T-helper 1 cell treated with Interleukin-12 subunit alpha and Interleukin-12 subunit beta and Interleukin-4 antibody, amounts not matched to agents 30 μg/mL and 1 μg/mL, for 36 hours (primary cell): ENCODE measurements around the gene STAMBPL1.
"Not testable (repeated sequence)": the region's sequence is repeated elsewhere in the genome, so short reads cannot be mapped to it uniquely, and the experiment has no call there.

Experiments used
- H3K27ac Mint-ChIP-seq: one replicate; pipeline ENCODE4 v1.8.0; 2021; ENCODE audit warnings: mild to moderate bottlenecking, mixed read lengths
- H3K27me3 Mint-ChIP-seq: one replicate; pipeline ENCODE4 v1.8.0; 2021; ENCODE audit warnings: low read depth, mixed read lengths
- H3K36me3 Mint-ChIP-seq: one replicate; pipeline ENCODE4 v1.8.0; 2021; ENCODE audit warnings: low read depth, mixed read lengths
- H3K4me1 Mint-ChIP-seq: one replicate; pipeline ENCODE4 v1.8.0; 2021; ENCODE audit warnings: low read depth, mixed read lengths
- H3K4me3 Mint-ChIP-seq: one replicate; pipeline ENCODE4 v1.8.0; 2021; ENCODE audit warnings: mild to moderate bottlenecking, moderate library complexity, mixed read lengths
- H3K9me3 Mint-ChIP-seq: one replicate; pipeline ENCODE4 v1.8.0; 2021; ENCODE audit warnings: mixed read lengths

Gene STAMBPL1

DNA sequence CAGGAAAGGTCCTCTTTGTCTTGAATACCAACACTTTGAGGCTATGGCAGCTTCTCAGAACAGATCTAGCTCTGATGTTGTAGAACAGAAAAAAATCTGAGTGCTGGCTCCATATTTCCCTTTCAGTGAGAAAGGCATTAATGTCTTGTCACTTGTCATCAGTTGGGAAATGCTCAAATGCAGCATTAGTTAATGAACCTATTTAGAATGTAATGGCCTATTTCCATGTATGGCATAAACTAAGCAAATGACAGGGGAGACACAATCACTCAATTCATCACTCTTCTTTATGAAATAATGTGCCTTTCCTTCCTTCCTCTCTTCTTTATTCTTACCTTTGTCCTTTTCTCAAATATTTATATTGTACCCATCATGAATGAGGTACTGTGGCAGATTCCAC lies 5.0 kb upstream of the STAMBPL1 start:
- H3K36me3 Mint-ChIP-seq = peaks cover 1% of the 10 kb centered on the region

GRCh38 chr10:88877298-88877697 lies 2.7 kb upstream of the STAMBPL1 start:
- Mint-ChIP-seq H3K4me3 (no peak overlapping the region), H3K4me1 (peaks cover 33% of the 10 kb centered on the region), H3K9me3 (peaks cover 7% of the 10 kb centered on the region), H3K36me3 (peaks cover 9% of the 10 kb centered on the region), H3K27ac (no peak overlapping the region), H3K27me3 (no peaks in the 10 kb centered on the region)

More for the DNA sequence above, 5.0 kb upstream of the STAMBPL1 start:
- no peaks in the 10 kb centered on the region for H3K27me3 Mint-ChIP-seq
- no peak overlapping the region for H3K27ac Mint-ChIP-seq
- peaks cover 12% of the 10 kb centered on the region for H3K9me3 Mint-ChIP-seq
- H3K4me1 Mint-ChIP-seq = peaks cover 23% of the 10 kb centered on the region
- no peak overlapping the region for H3K4me3 Mint-ChIP-seq

DNA sequence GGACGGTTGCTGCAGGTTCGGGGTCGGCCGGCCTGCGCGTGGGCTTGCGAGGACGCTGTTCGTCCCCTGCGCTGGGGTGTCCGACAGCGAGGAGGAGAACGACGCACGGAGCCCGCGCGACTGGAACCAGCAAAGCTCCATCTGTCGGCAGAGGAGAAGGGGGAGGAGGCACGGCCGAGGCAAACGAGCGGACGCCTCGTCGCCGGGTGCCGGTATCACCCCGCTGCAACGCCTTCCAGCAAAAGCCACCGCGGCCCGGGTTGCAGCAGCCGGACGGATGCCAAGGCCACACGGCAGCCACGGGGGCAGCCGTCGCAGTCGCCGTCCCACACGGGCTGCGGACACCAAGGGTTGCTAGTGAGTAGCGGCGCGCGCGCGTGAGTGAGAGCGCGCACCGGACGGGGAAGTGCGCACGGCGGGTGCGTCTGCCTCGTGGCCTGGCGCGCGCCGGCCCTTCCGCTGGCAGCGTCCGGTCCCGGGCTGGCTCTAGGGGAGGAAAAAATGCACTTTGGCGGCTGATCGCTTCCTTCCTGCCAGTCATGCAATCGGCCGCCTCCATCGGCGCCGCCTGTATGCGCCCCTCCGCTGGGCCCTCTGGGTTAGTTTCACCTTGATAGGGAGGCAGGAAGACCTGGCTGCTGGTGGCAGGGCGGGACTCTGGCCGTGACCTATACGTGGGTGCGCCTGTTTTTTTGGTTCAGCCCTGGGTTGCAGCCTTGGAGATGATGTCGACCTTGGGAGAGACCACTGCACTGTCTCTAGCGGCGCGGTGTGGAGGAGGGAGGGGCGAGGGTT lies 434 bp downstream of the STAMBPL1 start:
- Mint-ChIP-seq H3K4me1 (peaks cover 58% of the 10 kb centered on the region), H3K27ac (peak overlapping the region; percentile 98), H3K4me3 (peak overlapping the region; percentile 98), H3K9me3 (peaks cover 7% of the 10 kb centered on the region), H3K36me3 (peaks cover 30% of the 10 kb centered on the region), H3K27me3 (no peaks in the 10 kb centered on the region)

- Mint-ChIP-seq H3K9me3 (peaks cover 7% of the 10 kb centered on the region), H3K27ac (peak overlapping the region; percentile 98), H3K27me3 (no peaks in the 10 kb centered on the region), H3K36me3 (peaks cover 34% of the 10 kb centered on the region), H3K4me3 (peak overlapping the region; percentile 98), H3K4me1 (peaks cover 63% of the 10 kb centered on the region)
These were observed 1.3 kb downstream of the STAMBPL1 start for GRCh38 chr10:88881320-88881719.

GRCh38 chr10:88881922-88882645 lies 2.0 kb downstream of the STAMBPL1 start:
- Mint-ChIP-seq H3K27me3 (no peaks in the 10 kb centered on the region), H3K36me3 (peaks cover 34% of the 10 kb centered on the region), H3K9me3 (peaks cover 1% of the 10 kb centered on the region), H3K4me1 (peaks cover 60% of the 10 kb centered on the region), H3K4me3 (peak overlapping the region; percentile 98), H3K27ac (peak overlapping the region; percentile 98)

- H3K27ac Mint-ChIP-seq = peak overlapping the region; percentile 98
- peak overlapping the region; percentile 98 for H3K4me3 Mint-ChIP-seq
- not testable (repeated sequence) for H3K9me3 Mint-ChIP-seq, H3K27me3 Mint-ChIP-seq
- H3K4me1 Mint-ChIP-seq = peaks cover 61% of the 10 kb centered on the region
- H3K36me3 Mint-ChIP-seq = peaks cover 35% of the 10 kb centered on the region
These were observed 2.8 kb downstream of the STAMBPL1 start for GRCh38 chr10:88882646-88883447.

GRCh38 chr10:88883448-88883809 lies 3.4 kb downstream of the STAMBPL1 start:
- peak overlapping the region; percentile 65 for H3K27ac Mint-ChIP-seq
- no peaks in the 10 kb centered on the region for H3K27me3 Mint-ChIP-seq
- peaks cover 61% of the 10 kb centered on the region for H3K4me1 Mint-ChIP-seq
- H3K36me3 Mint-ChIP-seq = peaks cover 37% of the 10 kb centered on the region
- peak overlapping the region; percentile 98 for H3K4me3 Mint-ChIP-seq
- H3K9me3 Mint-ChIP-seq = no peaks in the 10 kb centered on the region

DNA sequence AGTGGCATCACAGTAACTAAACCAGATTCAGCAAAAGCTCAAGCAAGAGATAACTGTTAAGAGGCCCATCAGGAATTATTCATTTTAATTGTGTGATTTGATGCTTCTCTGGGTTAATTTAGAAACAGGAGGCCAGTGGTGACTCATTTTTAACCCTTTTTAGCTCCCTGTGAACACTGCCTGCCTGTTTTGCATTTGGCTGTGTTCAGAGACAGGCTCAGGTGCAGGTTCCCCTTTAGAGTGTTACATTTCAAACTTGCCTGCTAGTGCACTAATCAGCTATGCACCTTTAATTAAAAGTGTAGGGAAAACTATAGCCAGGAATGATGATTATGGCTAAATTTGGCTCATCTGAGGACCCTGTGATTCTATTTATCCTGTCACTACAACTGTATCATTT lies 6.5 kb downstream of the STAMBPL1 start:
- peaks cover 61% of the 10 kb centered on the region for H3K4me1 Mint-ChIP-seq
- H3K4me3 Mint-ChIP-seq = no peak overlapping the region
- no peaks in the 10 kb centered on the region for H3K9me3 Mint-ChIP-seq
- no peaks in the 10 kb centered on the region for H3K27me3 Mint-ChIP-seq
- H3K27ac Mint-ChIP-seq = no peak overlapping the region
- peaks cover 48% of the 10 kb centered on the region for H3K36me3 Mint-ChIP-seq

DNA sequence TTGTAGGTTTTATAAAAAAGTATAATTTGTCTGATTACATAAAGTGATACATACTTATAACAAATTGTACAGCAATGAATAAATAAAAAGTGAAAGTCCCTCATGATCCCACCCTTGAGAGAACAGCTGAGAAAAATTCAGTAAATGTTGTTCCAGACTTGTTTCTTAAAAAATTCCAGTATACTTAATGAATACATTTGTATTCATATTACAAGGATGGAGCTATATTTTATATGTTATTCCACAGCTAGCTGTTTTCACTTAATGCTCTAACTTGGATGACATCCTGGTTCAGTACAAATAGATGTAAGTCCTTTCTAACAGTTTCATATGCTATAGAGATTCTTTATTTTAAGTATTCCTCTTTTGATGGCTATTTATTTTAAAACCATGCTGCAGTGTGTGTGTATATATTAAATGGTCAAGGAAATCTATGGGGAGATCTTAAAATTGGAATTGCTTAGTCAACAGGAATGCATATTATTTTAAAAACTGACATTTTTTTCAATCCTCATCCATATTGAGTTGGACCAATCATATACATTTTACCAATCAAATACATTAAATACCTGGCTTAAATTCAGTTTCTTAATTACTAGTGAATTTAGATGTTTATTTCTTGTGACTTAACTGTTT lies 8.9 kb downstream of the STAMBPL1 start:
- Mint-ChIP-seq H3K27ac (no peak overlapping the region), H3K4me1 (peaks cover 45% of the 10 kb centered on the region), H3K36me3 (peaks cover 27% of the 10 kb centered on the region), H3K4me3 (no peak overlapping the region), H3K9me3 (no peaks in the 10 kb centered on the region), H3K27me3 (no peaks in the 10 kb centered on the region)

DNA sequence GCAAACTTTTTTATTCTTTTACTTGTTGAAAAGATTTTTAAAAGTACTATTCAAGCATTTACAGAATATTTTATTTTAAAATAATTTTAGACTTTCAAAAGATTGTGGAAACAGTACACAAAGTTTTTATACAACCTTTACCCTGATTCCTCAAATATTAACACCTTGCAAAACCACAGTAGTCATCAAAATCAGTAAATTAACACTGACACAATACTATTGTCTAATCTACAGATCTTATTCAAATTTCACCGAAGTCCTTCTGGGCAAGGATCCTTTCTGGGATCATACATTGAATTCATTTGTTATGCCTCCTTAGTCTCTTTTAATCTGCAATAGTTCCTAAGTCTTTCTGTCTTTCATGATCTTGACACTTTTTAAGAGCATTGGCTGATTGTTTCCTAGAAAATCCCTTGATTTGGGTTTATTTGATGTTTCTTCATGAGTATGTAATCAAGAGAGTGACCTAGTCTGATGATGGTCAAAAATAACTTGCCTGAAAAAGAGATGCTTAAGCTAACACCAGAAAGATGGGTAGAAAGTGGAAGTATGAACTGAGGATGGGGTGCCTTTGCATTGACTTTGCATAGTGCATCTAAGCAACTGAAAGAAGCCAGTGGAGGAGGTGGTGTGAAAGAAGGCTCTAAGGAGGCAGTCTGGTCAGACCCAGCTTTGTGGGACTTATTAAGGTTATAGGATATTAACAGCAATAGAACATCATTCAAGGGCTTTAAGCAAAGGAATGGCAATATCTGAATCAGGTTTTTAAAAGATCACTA lies 9.7 kb downstream of the STAMBPL1 start:
- Mint-ChIP-seq H3K4me1 (peaks cover 43% of the 10 kb centered on the region), H3K4me3 (no peak overlapping the region), H3K36me3 (peaks cover 28% of the 10 kb centered on the region), H3K27ac (no peak overlapping the region), H3K9me3 (no peaks in the 10 kb centered on the region), H3K27me3 (no peaks in the 10 kb centered on the region)

GRCh38 chr10:88890681-88891381 lies 10.8 kb downstream of the STAMBPL1 start:
- H3K4me3 Mint-ChIP-seq = no peak overlapping the region
- H3K4me1 Mint-ChIP-seq = peaks cover 39% of the 10 kb centered on the region
- no peak overlapping the region for H3K27ac Mint-ChIP-seq
- no peaks in the 10 kb centered on the region for H3K9me3 Mint-ChIP-seq
- no peaks in the 10 kb centered on the region for H3K27me3 Mint-ChIP-seq
- H3K36me3 Mint-ChIP-seq = peaks cover 21% of the 10 kb centered on the region

DNA sequence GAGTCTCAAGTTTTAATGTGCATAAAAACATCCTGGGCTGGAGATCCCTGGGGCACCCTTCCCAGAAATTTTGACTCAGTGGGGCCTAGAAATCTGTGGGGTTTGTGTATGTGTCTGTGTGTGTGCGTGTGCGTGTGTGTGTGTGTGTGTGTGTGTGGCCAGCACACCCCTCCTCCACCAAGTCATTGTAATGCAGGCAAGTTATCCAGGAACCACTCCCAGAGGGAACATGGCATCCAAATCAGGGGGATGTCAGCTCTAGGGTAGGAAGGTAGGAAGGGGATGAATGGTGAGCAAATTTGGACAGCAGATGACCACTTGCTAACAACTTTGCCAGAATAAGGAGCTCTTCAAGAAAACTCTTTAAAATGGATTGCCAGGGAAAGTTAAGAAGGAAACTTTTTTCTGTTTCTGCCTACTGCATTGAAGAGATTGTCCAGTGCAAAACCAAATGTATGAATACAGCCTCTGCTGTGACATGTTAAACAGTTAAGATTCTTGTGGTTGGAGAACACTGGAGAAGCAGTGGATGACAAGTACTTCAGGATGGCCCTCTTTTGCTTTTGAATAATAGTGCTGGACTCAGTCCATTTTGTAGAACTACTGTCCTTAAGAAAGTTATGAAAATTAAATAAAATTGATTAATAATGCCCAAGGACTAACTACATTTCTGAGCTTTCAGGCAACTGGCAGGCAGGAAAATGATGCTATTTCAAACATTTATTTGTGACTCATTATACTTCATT lies 12.3 kb downstream of the STAMBPL1 start:
- Mint-ChIP-seq H3K9me3 (no peaks in the 10 kb centered on the region), H3K4me3 (no peak overlapping the region), H3K27ac (no peak overlapping the region), H3K27me3 (no peaks in the 10 kb centered on the region), H3K36me3 (peaks cover 27% of the 10 kb centered on the region), H3K4me1 (peaks cover 49% of the 10 kb centered on the region)

DNA sequence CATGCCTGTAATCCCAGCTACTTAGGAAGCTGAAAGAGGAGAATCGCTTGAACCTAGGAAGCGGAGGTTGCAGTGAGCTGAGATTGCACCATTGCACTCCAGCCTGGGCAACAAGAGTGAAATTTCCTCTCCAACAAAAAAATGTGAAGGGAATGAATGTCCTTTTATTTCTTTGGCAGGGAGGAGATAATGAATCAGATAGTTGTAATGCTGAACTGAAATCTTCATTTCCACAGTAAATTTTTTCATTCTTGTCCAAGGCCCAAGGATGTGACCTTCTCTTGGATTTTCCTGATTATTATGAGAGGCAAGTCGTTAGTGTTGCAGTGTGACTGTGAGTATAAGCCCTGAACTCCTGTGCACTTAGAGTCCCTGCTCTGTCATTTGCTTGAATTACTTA lies 13.6 kb downstream of the STAMBPL1 start:
- Mint-ChIP-seq H3K36me3 (peaks cover 25% of the 10 kb centered on the region), H3K27me3 (no peaks in the 10 kb centered on the region), H3K27ac (no peak overlapping the region), H3K9me3 (no peaks in the 10 kb centered on the region), H3K4me1 (peaks cover 46% of the 10 kb centered on the region), H3K4me3 (no peak overlapping the region)
